SJSA1 (cell line): Measurements from ENCODE around the gene TAOK1. TPM values are rescaled to one million over a fixed set of nuclear protein-coding genes. Genes with fewer than 3 reads are reported as not detected.
A peak's percentile ranks its signal among the peaks of the same experiment; 100 is the strongest.
"Not testable (repeated sequence)": the region's sequence is repeated elsewhere in the genome, so short reads cannot be mapped to it uniquely, and the experiment has no call there.

Source experiments
- DNase-seq, 2 experiments: peaks; one replicate each; pipeline ENCODE4 v3.0.0-alpha.2; 2015 to 2020; ENCODE audit warnings: low spot score in 2 of 2, low read depth in 1 of 2
- H3K27ac ChIP-seq: fragments of 250-450 bp; sonication (Bioruptor Pico); 2 replicates; pipeline ENCODE4 v1.5.1; 2020; ENCODE audit warnings: mild to moderate bottlenecking, moderate library complexity
- H3K27me3 ChIP-seq: fragments of 250-450 bp; sonication (Bioruptor Pico); replicated peaks from 2 replicates; pipeline ENCODE4 v1.5.1; 2020; ENCODE audit warnings: mild to moderate bottlenecking, moderate library complexity
- H3K36me3 ChIP-seq: fragments of 250-450 bp; sonication (Bioruptor Pico); 2 replicates; pipeline ENCODE4 v1.5.1; 2020; ENCODE audit warnings: mild to moderate bottlenecking
- H3K4me1 ChIP-seq: fragments of 250-450 bp; sonication (Bioruptor Pico); replicated peaks from 2 replicates; pipeline ENCODE4 v1.6.1; 2021; ENCODE audit warnings: mild to moderate bottlenecking
- H3K4me3 ChIP-seq: fragments of 250-450 bp; sonication (Bioruptor Pico); 2 replicates; pipeline ENCODE4 v1.5.1; 2020; ENCODE audit warnings: mild to moderate bottlenecking
- H3K9me3 ChIP-seq: fragments of 250-450 bp; sonication (Bioruptor Pico); replicated peaks from 2 replicates; pipeline ENCODE4 v1.5.1; 2020; ENCODE audit warnings: mild to moderate bottlenecking
- total RNA-seq: library from RNA; depleted of rRNA; stranded (reverse); fragments of >200 nt; shearing (Covaris generic); gene quantifications from 2 replicates; pipeline ENCODE4 v1.2.3, GENCODE V29; 2014; rRNA removed

TAOK1 gene
- 25.2 and 38.4 TPM in 2 replicates for total RNA-seq

GRCh38 chr17:29389982-29390850 lies at the start of gene TAOK1:
TAOK1 (plus strand) TSS chr17:29390363; CDS start chr17:29451549, 61,186 bp downstream.
- Histone ChIP-seq H3K36me3 (no peaks in the 10 kb centered on the region; the same call in 1 of the 2 replicates), H3K27ac (peak within 1 kb of the TSS; percentile 82), H3K4me1 (no peaks in the 10 kb centered on the region), H3K27me3 (no peaks in the 10 kb centered on the region), H3K4me3 (peak within 1 kb of the TSS; percentile 93), H3K9me3 (no peaks in the 10 kb centered on the region)
- DNase-seq, result peak; percentile 95 to 99

- H3K27me3 ChIP-seq, result 0 out of 2 replicates have a peak, but pooled peaks cover 10% of the 10 kb centered on the region
- no peaks in the 10 kb centered on the region; the same call in 1 of the 2 replicates for H3K9me3 ChIP-seq
- H3K36me3 ChIP-seq, result no peaks in the 10 kb centered on the region
- no peak overlapping the region for H3K4me3 ChIP-seq
- H3K27ac ChIP-seq, result no peak overlapping the region
- no peak for DNase-seq
- H3K4me1 ChIP-seq, result no peaks in the 10 kb centered on the region
Observed at GRCh38 chr17:29341726-29342125, 48.4 kb upstream of the TAOK1 start.

GRCh38 chr17:29342158-29342765 lies 47.9 kb upstream of the TAOK1 start:
- no peak overlapping the region for H3K27ac ChIP-seq
- no peaks in the 10 kb centered on the region for H3K4me1 ChIP-seq
- H3K36me3 ChIP-seq, result no peaks in the 10 kb centered on the region
- no peak for DNase-seq
- 0 out of 2 replicates have a peak, but pooled peaks cover 10% of the 10 kb centered on the region for H3K27me3 ChIP-seq
- H3K9me3 ChIP-seq, result no peaks in the 10 kb centered on the region; the same call in 1 of the 2 replicates
- H3K4me3 ChIP-seq, result no peak overlapping the region

- Histone ChIP-seq H3K9me3 (no peaks in the 10 kb centered on the region; the same call in 1 of the 2 replicates), H3K27me3 (peaks cover 10% of the 10 kb centered on the region; the same call in 1 of the 2 replicates), H3K36me3 (no peaks in the 10 kb centered on the region), H3K4me1 (no peaks in the 10 kb centered on the region), H3K27ac (no peak overlapping the region), H3K4me3 (no peak overlapping the region)
- no peak for DNase-seq
Observed at GRCh38 chr17:29344201-29344856, 45.8 kb upstream of the TAOK1 start.

- Histone ChIP-seq H3K4me1 (no peaks in the 10 kb centered on the region), H3K27me3 (peaks cover 10% of the 10 kb centered on the region; the same call in 1 of the 2 replicates), H3K36me3 (no peaks in the 10 kb centered on the region), H3K9me3 (no peaks in the 10 kb centered on the region; the same call in 1 of the 2 replicates), H3K4me3 (no peak overlapping the region), H3K27ac (no peak overlapping the region)
- DNase-seq, result no peak
Observed at GRCh38 chr17:29345066-29345465, 45.1 kb upstream of the TAOK1 start.

GRCh38 chr17:29345470-29345869 lies 44.7 kb upstream of the TAOK1 start:
- not testable (repeated sequence) for H3K27ac ChIP-seq, H3K4me1 ChIP-seq, H3K27me3 ChIP-seq, DNase-seq, H3K4me3 ChIP-seq, H3K9me3 ChIP-seq, H3K36me3 ChIP-seq

- Histone ChIP-seq H3K27ac (no peak overlapping the region), H3K36me3 (no peaks in the 10 kb centered on the region), H3K9me3 (no peaks in the 10 kb centered on the region; the same call in 1 of the 2 replicates)
Observed at GRCh38 chr17:29346462-29346861, 43.7 kb upstream of the TAOK1 start.

GRCh38 chr17:29347831-29348629 lies 42.1 kb upstream of the TAOK1 start:
- Histone ChIP-seq H3K27me3 (peaks cover 10% of the 10 kb centered on the region; the same call in 1 of the 2 replicates), H3K27ac (no peak overlapping the region), H3K4me1 (no peaks in the 10 kb centered on the region), H3K4me3 (no peak overlapping the region), H3K9me3 (no peaks in the 10 kb centered on the region; the same call in 1 of the 2 replicates), H3K36me3 (no peaks in the 10 kb centered on the region)
- DNase-seq, result no peak

More at GRCh38 chr17:29346462-29346861, 43.7 kb upstream of the TAOK1 start:
- Histone ChIP-seq H3K4me1 (no peaks in the 10 kb centered on the region), H3K27me3 (peaks cover 10% of the 10 kb centered on the region; the same call in 1 of the 2 replicates), H3K4me3 (no peak overlapping the region)
- no peak for DNase-seq

GRCh38 chr17:29349409-29349808 lies 40.8 kb upstream of the TAOK1 start:
- H3K27ac ChIP-seq, result no peak overlapping the region
- no peaks in the 10 kb centered on the region; the same call in 1 of the 2 replicates for H3K9me3 ChIP-seq
- no peak for DNase-seq
- no peaks in the 10 kb centered on the region for H3K4me1 ChIP-seq
- peaks cover 3% of the 10 kb centered on the region; the same call in 1 of the 2 replicates for H3K27me3 ChIP-seq
- no peak overlapping the region for H3K4me3 ChIP-seq
- H3K36me3 ChIP-seq, result no peaks in the 10 kb centered on the region

GRCh38 chr17:29352146-29352545 lies 38.0 kb upstream of the TAOK1 start:
- Histone ChIP-seq H3K27ac (no peak overlapping the region), H3K4me3 (no peak overlapping the region)

GRCh38 chr17:29357232-29357631 lies 32.9 kb upstream of the TAOK1 start:
- Histone ChIP-seq H3K9me3 (no peaks in the 10 kb centered on the region), H3K4me3 (no peak overlapping the region), H3K27ac (no peak overlapping the region), H3K27me3 (no peaks in the 10 kb centered on the region), H3K36me3 (no peaks in the 10 kb centered on the region), H3K4me1 (peaks cover 12% of the 10 kb centered on the region)
- DNase-seq, result no peak

More at GRCh38 chr17:29352146-29352545, 38.0 kb upstream of the TAOK1 start:
- no peaks in the 10 kb centered on the region for H3K4me1 ChIP-seq
- no peaks in the 10 kb centered on the region for H3K9me3 ChIP-seq
- H3K27me3 ChIP-seq, result no peaks in the 10 kb centered on the region; the same call in 1 of the 2 replicates
- DNase-seq, result no peak
- no peaks in the 10 kb centered on the region for H3K36me3 ChIP-seq

- H3K9me3 ChIP-seq, result no peaks in the 10 kb centered on the region
- H3K36me3 ChIP-seq, result no peaks in the 10 kb centered on the region
- no peak overlapping the region for H3K27ac ChIP-seq
- H3K4me3 ChIP-seq, result no peak overlapping the region
- DNase-seq, result peak in 1 of 2 experiments; percentile 12
- peaks cover 12% of the 10 kb centered on the region for H3K4me1 ChIP-seq
- H3K27me3 ChIP-seq, result no peaks in the 10 kb centered on the region
Observed at GRCh38 chr17:29357821-29358232, 32.3 kb upstream of the TAOK1 start.

GRCh38 chr17:29358416-29358815 lies 31.7 kb upstream of the TAOK1 start:
- peaks cover 12% of the 10 kb centered on the region for H3K4me1 ChIP-seq
- H3K4me3 ChIP-seq, result no peak overlapping the region
- H3K27me3 ChIP-seq, result no peaks in the 10 kb centered on the region

More at GRCh38 chr17:29358416-29358815, 31.7 kb upstream of the TAOK1 start:
- DNase-seq, result peak in 1 of 2 experiments; percentile 11
- Histone ChIP-seq H3K27ac (no peak overlapping the region), H3K9me3 (no peaks in the 10 kb centered on the region), H3K36me3 (no peaks in the 10 kb centered on the region)
